Smooth muscle cell (in vitro differentiated cells): ENCODE results near the gene GNS. TPM values are rescaled to one million over a fixed set of nuclear protein-coding genes. Genes with fewer than 3 reads are reported as not detected.

Experiments
- DNase-seq: peaks from one replicate; lab custom pipeline; 2025; ENCODE audit not compliant: unreplicated experiment; lab: John Stamatoyannopoulos, UW
- H2AFZ ChIP-seq: fragments of 200-600 bp; sonication (generic); 2 replicates; pipeline ENCODE4 v1.6.0; 2016; ENCODE audit warnings: antibody characterized with exemption, low read depth, mild to moderate bottlenecking
- H3F3A ChIP-seq: fragments of 200-600 bp; sonication (generic); 2 replicates; pipeline ENCODE4 v1.6.0; 2017; ENCODE audit warnings: antibody characterized with exemption, low read depth
- H3K27ac ChIP-seq: fragments of 200-600 bp; sonication (generic); 2 replicates; pipeline ENCODE4 v1.5.1; 2016; ENCODE audit warnings: low read depth, mild to moderate bottlenecking
- H3K27me3 ChIP-seq: fragments of 200-600 bp; sonication (generic); 2 replicates; pipeline ENCODE4 v1.6.1; 2016; ENCODE audit warnings: low read depth, mild to moderate bottlenecking
- H3K36me3 ChIP-seq: fragments of 200-600 bp; sonication (generic); 2 replicates; pipeline ENCODE4 v1.5.1; 2016; ENCODE audit warnings: low read depth
- H3K4me1 ChIP-seq: fragments of 200-600 bp; sonication (generic); 2 replicates; pipeline ENCODE4 v1.5.1; 2016; ENCODE audit warnings: low read depth
- H3K4me2 ChIP-seq: fragments of 200-600 bp; sonication (generic); 2 replicates; pipeline ENCODE4 v1.6.0; 2016; ENCODE audit warnings: mild to moderate bottlenecking
- H3K4me3 ChIP-seq: fragments of 200-600 bp; sonication (generic); 2 replicates; pipeline ENCODE4 v1.5.1; 2016; ENCODE audit warnings: mild to moderate bottlenecking
- H3K79me2 ChIP-seq: fragments of 200-600 bp; sonication (generic); 2 replicates; pipeline ENCODE4 v1.6.0; 2016; ENCODE audit warnings: low read depth, mild to moderate bottlenecking
- H3K9ac ChIP-seq: fragments of 200-600 bp; sonication (generic); 2 replicates; pipeline ENCODE4 v1.6.0; 2016; ENCODE audit warnings: low read depth
- H3K9me3 ChIP-seq: fragments of 200-600 bp; sonication (generic); replicated peaks from 2 replicates; pipeline ENCODE4 v1.5.1; 2016; ENCODE audit warnings: low read depth
- H4K20me1 ChIP-seq: fragments of 200-600 bp; sonication (generic); 2 replicates; pipeline ENCODE4 v1.6.0; 2016; ENCODE audit warnings: low read depth
- CTCF ChIP-seq: fragments of 200-600 bp; sonication (generic); IDR thresholded peaks from 2 replicates; pipeline ENCODE4 v1.5.1; 2017; ENCODE audit warnings: borderline replicate concordance, mild to moderate bottlenecking, antibody characterized with exemption; ENCODE audit not compliant: insufficient read depth, poor library complexity, severe bottlenecking
- WGBS: methylation state at CpG from one replicate; pipeline ENCODE4 v1.1.7; 2016; ENCODE audit warnings: low lambda C conversion rate; 5-methylcytosine and 5-hydroxymethylcytosine counted together
- polyA plus RNA-seq: library from polyadenylated mRNA; unstranded; fragments of >200 nt; fragmentation: Nextera tagmentation; extraction: Ambion mirVana; gene quantifications from 2 replicates; pipeline ENCODE4 v1.2.1, GENCODE V29; 2016
- total RNA-seq: library from RNA; depleted of rRNA; stranded (reverse); fragments of >200 nt; gene quantifications from 2 replicates; pipeline ENCODE4 v1.2.3, GENCODE V29; 2014

Gene GNS
- total and polyA plus RNA-seq, 2 experiments from 2014 or later, result 36.4 to 64.9 TPM

- no peak for TF ChIP-seq CTCF
- no peak overlapping the region for H3K9ac ChIP-seq
- H3K27ac ChIP-seq, result no peak overlapping the region
- H3K4me1 ChIP-seq, result no peaks in the 10 kb centered on the region
- H2AFZ ChIP-seq, result no peak overlapping the region
- H3F3A ChIP-seq, result no peaks in the 10 kb centered on the region
- 82% methylated on average over 3 of the region's 3 CpGs for WGBS
- no peaks in the 10 kb centered on the region for H4K20me1 ChIP-seq
- H3K36me3 ChIP-seq, result no peaks in the 10 kb centered on the region
- H3K4me3 ChIP-seq, result no peak overlapping the region
- H3K9me3 ChIP-seq, result no peaks in the 10 kb centered on the region
- H3K79me2 ChIP-seq, result no peaks in the 10 kb centered on the region
- no peak overlapping the region for H3K4me2 ChIP-seq
- H3K27me3 ChIP-seq, result no peaks in the 10 kb centered on the region
- DNase-seq, result no peak
Observed at GRCh38 chr12:64793610-64794009, 34.4 kb upstream of the GNS start.

GRCh38 chr12:64792128-64792527 lies 32.9 kb upstream of the GNS start:
- Histone ChIP-seq H3K4me2 (no peak overlapping the region), H3K4me3 (no peak overlapping the region), H4K20me1 (no peaks in the 10 kb centered on the region), H3K27me3 (no peaks in the 10 kb centered on the region), H3K9me3 (no peaks in the 10 kb centered on the region), H3F3A (no peaks in the 10 kb centered on the region), H3K79me2 (no peaks in the 10 kb centered on the region), H3K36me3 (no peaks in the 10 kb centered on the region), H2AFZ (no peak overlapping the region), H3K27ac (no peak overlapping the region), H3K4me1 (no peaks in the 10 kb centered on the region), H3K9ac (no peak overlapping the region)
- no peak for DNase-seq
- WGBS, result 88% methylated on average over 1 of the region's 1 CpG
- TF ChIP-seq CTCF, result no peak

GRCh38 chr12:64791036-64791435 lies 31.8 kb upstream of the GNS start:
- Histone ChIP-seq H3K79me2 (no peaks in the 10 kb centered on the region), H2AFZ (no peak overlapping the region), H3K27me3 (no peaks in the 10 kb centered on the region), H3F3A (no peaks in the 10 kb centered on the region), H3K9me3 (no peaks in the 10 kb centered on the region), H3K4me1 (no peaks in the 10 kb centered on the region), H3K27ac (no peak overlapping the region), H3K4me2 (no peak overlapping the region), H3K9ac (no peak overlapping the region), H4K20me1 (no peaks in the 10 kb centered on the region), H3K36me3 (no peaks in the 10 kb centered on the region), H3K4me3 (no peak overlapping the region)
- no peak for DNase-seq
- no peak for TF ChIP-seq CTCF

- no peak overlapping the region for H2AFZ ChIP-seq
- no peak overlapping the region for H3K27ac ChIP-seq
- no peak overlapping the region for H3K4me2 ChIP-seq
- no peaks in the 10 kb centered on the region for H3K79me2 ChIP-seq
- H3K27me3 ChIP-seq, result no peaks in the 10 kb centered on the region
- no peaks in the 10 kb centered on the region for H4K20me1 ChIP-seq
- no peaks in the 10 kb centered on the region for H3K4me1 ChIP-seq
- H3K4me3 ChIP-seq, result no peak overlapping the region
- WGBS, result 82% methylated on average over 1 of the region's 1 CpG
- no peak for TF ChIP-seq CTCF
- no peak for DNase-seq
- no peaks in the 10 kb centered on the region for H3F3A ChIP-seq
- H3K36me3 ChIP-seq, result no peaks in the 10 kb centered on the region
- H3K9ac ChIP-seq, result no peak overlapping the region
- H3K9me3 ChIP-seq, result no peaks in the 10 kb centered on the region
Observed at GRCh38 chr12:64790166-64790565, 31.0 kb upstream of the GNS start.
